GM18498 (cell line): ENCODE measurements around the gene FNDC1.
"Not testable (repeated sequence)": the region's sequence is repeated elsewhere in the genome, so short reads cannot be mapped to it uniquely, and the experiment has no call there.

Source experiments
- ATAC-seq: cut with Tn5 transposase; IDR thresholded peaks from one replicate; pipeline ENCODE4 v1.9.1; 2021; ENCODE audit warnings: mild to moderate bottlenecking, moderate library complexity; ENCODE audit not compliant: unreplicated experiment

The FNDC1 gene

GRCh38 chr6:159169193-159169555 lies at the start of gene FNDC1:
TSS of gene FNDC1 (plus strand) at chr6:159169400. CDS start at chr6:159169597, 197 bp downstream.
- ATAC-seq: peak; percentile 67

DNA sequence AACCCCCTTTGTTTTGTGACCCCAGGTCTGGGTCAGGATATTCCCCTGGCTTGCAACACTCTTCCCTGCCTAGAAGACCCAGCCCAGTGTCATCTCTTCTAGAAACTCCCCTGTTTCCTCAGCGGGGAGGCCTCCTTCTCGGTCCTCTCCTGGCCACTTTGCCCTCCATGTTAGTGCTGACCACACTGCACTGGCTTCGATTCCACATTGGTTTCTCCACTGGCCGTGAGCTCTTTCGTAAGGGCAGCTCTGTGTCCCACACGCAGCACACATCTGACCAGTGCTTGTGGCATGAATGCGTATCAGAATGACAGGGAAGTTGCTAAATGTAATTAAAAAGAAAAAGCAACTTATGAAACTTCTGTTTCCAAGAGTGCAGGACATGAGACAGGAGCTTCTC lies 49.4 kb upstream of the FNDC1 start:
- ATAC-seq: no peak

GRCh38 chr6:159121486-159121885 lies 47.7 kb upstream of the FNDC1 start:
- no peak for ATAC-seq

DNA sequence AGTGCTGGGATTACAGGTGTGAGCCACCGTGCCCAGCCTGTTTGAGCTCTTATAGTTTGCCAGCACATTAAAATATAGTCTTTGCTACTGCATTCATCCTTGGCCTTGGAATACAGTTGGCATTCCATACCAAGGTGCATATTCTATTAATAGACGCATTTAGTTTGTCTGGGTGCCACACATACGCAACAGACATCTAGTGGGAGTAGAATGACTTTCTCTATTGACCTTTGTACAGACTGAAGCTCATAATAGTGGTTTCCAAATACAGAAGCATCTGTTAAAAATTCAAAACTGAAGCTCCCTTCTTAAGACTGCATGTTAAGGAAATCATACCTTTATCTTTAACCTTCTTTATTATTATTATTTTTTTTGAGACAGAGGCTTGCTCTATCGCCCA lies 46.7 kb upstream of the FNDC1 start:
- ATAC-seq: no peak

GRCh38 chr6:159123831-159124230 lies 45.4 kb upstream of the FNDC1 start:
- ATAC-seq: not testable (repeated sequence)

DNA sequence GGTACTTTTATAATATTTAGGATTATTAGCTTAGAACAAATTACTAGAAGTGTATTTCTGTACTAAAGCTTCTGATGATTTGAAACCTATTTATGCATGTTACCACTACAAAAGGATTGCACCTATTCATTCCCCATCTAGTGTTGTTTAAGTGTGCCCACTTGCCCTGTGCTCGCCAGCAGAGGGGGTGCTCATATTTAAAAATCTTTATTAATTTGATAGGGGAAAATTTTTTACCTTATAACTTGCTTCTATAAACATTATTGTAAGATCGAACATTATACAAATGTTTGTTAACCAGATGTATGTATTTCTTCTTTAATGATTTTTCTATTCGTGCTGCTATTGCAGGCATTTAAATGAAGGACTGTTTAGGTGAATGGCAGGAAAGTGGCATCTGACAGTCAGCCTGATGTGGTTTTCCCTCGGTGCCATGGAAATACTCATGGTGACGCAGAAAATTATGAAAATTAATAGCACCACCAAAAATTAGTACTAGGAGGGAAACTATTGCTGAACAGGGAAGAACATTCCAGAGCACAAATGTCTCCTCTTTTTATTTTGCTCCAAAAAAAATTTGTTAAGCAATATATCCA lies 44.1 kb upstream of the FNDC1 start:
- ATAC-seq: no peak

- ATAC-seq: no peak
Observed at GRCh38 chr6:159125951-159126352, 43.2 kb upstream of the FNDC1 start.

DNA sequence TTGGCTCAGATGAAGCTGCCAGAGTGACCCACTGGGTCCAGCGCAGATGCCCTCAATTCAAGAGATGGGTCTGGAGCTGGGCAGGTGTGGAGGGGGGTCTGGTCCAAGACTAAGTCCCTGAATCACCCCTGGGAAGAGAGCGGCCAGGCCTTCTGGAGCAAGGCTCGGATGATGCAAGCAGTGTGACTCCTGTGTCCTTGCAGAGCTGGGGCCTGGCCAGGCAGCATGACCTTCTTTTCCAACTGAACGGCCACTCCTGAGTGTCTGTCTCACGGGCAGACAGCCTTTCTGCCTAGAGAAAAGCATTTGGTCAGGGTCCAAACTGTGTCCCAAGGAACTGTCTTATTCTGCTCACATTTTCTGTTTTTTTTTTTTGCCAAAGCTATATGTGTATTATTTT lies 42.6 kb upstream of the FNDC1 start:
- ATAC-seq: no peak

DNA sequence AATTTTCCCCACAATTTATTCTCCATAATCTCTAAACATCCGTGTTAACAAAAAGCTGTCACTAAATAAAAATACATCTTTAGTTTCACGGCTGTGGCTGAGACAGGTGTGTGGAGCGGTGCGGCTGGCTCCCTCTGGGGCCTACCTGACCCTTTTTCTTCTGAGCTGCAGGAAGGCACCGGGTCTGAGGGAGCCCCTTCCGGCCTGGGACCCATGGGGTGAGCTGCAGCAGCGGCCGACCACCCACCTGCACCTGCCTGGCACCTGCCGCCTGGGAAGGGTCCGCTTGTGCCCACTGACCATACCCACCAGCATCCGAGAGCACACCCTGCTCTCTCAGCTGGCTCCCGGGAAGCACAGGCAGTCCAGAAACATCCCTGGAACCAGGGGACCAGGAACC lies 41.5 kb upstream of the FNDC1 start:
- ATAC-seq: no peak

- ATAC-seq: no peak
Observed at GRCh38 chr6:159128978-159129377, 40.2 kb upstream of the FNDC1 start.

DNA sequence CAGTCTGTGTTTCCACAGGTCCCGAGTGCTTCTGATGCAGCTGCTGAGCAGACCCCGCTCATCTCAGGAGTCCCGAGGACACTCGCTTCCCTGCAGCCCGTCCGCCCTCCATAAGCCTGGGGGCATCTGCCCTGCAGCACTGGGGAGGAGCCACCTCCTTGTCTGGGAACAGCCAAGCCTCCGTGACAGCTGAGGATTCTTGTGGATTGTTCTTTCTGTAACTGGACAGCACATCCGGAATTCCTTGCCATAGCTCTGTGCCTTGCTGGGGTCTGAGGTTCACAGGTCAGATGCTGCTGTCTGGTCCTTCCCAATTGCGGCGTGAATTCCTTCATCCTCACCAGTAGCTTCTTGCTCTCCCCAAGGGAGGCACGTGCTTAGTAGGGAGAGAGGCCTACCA lies 38.4 kb upstream of the FNDC1 start:
- ATAC-seq: no peak

GRCh38 chr6:159131709-159132108 lies 37.5 kb upstream of the FNDC1 start:
- ATAC-seq: no peak

- no peak for ATAC-seq
Observed at GRCh38 chr6:159132664-159133063, 36.5 kb upstream of the FNDC1 start.

GRCh38 chr6:159134701-159135364 lies 34.4 kb upstream of the FNDC1 start:
- peak; percentile 89 for ATAC-seq

DNA sequence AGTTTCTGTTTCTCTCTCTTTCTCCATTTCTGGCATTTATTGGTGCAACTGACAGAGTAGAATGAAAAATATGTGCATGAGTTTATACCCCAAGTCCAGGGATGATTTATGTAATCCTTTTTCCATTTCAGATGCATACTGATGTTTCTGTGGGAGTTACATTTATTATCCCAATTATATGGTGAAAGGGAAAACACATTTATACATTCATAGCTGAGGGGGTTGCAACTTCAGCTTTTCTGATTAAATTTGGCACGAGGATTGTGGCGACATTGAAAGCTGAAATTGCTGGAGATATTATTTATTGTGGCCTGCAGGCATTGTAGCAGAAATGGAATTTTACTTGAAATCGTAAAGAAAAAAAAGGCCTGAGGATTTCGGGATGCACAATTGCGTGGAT lies 31.5 kb upstream of the FNDC1 start:
- ATAC-seq: no peak

DNA sequence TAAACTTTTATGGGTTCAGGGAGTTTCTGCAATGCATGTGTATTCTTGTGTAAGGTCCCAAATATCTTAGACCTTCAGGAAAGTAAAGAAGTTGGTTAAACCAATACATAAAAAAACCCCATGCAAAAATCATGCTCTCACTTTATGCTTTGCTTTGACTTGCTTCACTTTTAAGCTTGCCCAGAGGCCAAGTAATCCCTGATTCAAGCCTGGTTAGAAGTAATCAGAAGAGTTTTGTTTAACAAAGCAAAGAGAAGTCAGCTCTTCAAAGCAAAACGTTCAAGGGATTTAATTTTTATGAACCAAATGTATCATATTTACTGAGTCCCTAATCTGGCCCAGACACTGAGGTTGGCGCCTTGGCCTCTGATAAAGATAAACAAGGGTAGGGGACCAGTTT lies 26.7 kb upstream of the FNDC1 start:
- no peak for ATAC-seq

DNA sequence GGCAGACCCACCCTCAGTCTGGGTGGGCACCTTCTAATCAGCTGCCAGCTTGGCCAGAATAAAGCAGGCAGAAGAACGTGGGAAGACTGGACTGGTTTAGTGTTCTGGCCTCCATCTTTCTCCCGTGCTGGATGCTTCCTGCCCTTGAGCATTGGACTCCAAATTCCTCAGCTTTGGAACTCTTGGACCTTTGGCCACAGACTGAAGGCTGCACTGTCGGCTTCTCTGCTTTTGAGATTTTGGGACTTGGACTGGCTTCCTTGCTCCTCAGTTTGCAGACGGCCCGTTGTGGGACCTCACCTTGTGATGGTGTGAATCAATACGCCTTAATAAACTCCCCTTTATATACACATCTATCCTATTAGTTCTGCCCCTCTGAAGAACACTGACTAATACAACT lies 20.6 kb upstream of the FNDC1 start:
- ATAC-seq: no peak

GRCh38 chr6:159149641-159150040 lies 19.6 kb upstream of the FNDC1 start:
- ATAC-seq: no peak

DNA sequence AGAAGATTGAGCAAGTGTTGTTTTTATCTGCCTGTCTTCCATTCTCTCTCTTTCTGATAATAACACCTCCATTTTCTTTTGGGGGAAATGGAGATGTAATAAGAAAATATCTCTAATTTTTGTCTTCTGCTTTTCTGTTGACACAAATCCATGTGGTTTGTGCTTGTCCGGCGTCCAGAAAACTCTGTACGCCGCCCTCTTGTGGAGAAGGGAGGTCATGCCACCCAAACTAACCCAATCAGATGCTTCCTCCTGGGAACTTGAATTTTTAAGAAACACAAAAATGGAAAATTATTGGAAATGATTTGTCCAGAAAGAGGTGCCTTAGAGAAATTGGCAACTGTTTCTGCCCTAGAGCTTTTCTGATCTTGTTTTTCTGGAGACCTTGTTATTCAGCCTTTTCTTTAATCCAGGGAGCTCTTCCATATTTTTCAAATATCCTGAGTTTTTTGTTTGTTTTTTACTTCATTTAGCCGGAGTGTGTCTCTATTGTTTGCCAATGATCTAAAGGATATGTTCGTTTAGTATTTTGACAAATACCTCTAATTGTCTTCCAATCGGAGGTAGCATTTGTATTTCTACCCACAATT lies 17.8 kb upstream of the FNDC1 start:
- no peak for ATAC-seq

GRCh38 chr6:159152041-159152440 lies 17.2 kb upstream of the FNDC1 start:
- ATAC-seq: no peak

DNA sequence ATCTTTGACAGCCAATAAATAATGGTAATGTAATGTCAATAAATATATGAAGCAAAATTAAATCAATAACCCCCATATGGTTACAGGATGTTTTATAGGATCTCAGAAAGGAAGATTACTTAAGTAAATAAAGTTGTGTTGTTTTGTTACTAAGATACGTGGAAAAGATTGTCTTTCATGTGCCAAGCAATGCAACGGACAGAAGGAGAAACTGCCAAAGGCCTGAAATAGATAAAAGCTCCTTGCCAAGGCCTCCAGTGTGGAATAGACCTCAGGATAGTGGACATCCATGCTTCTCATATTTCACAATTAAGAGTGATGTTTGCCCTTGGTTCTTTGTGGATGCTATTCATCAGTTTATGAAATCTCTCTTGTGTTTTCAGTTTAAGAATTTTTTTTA lies 16.4 kb upstream of the FNDC1 start:
- ATAC-seq: no peak

DNA sequence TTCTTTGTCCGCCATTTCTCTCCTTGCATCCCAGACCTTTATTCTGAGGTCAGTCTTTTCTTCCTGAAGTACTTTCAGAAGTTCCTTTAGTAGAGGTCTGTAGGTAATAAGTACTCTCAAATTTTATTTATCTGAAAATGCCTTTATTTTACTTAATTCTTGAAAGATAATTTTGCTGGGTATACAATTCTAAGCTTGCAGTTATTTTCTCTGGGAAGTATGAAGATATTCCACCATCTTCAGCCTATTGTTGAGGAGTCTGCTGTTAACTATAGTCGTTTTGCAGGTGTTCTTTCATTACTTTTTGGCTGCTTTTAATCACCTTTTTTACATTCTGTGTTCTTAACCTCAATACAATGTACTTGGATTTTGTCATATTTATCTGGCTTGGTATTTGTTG lies 13.5 kb upstream of the FNDC1 start:
- no peak for ATAC-seq

- ATAC-seq: no peak
Observed at GRCh38 chr6:159156089-159156488, 13.1 kb upstream of the FNDC1 start.
